HEK293 (cell line): ENCODE data around the gene PRODH2.

ENCODE experiments used
- CTCF ChIP-seq: fragments of 450-650 bp; formaldehyde crosslinking; IDR thresholded peaks from 2 replicates; pipeline ENCODE4 v1.5.1; 2016; ENCODE audit warnings: missing biosample characterization, missing genetic modification characterization
- TRIM28 ChIP-seq: IDR thresholded peaks from 2 replicates; pipeline ENCODE4 v1.6.1; 2011; ENCODE audit warnings: low read length, control low read depth, borderline replicate concordance
- ZBTB1 ChIP-seq: fragments of 450-650 bp; formaldehyde crosslinking; IDR thresholded peaks from 2 replicates; pipeline ENCODE4 v1.5.1; 2016; ENCODE audit warnings: missing biosample characterization, missing genetic modification characterization
- ZBTB26 ChIP-seq: fragments of 450-650 bp; formaldehyde crosslinking; optimal IDR thresholded peaks from 2 replicates; pipeline ENCODE3; 2016; ENCODE audit warnings: missing biosample characterization, mild to moderate bottlenecking, missing genetic modification characterization
- ZBTB7A ChIP-seq: fragments of 450-650 bp; formaldehyde crosslinking; IDR thresholded peaks from 2 replicates; pipeline ENCODE4 v1.5.1; 2016; ENCODE audit warnings: low read depth, missing biosample characterization, missing genetic modification characterization
- ZNF121 ChIP-seq: fragments of 450-650 bp; formaldehyde crosslinking; IDR thresholded peaks from 2 replicates; pipeline ENCODE4 v1.5.1; 2016; ENCODE audit warnings: missing biosample characterization, missing genetic modification characterization
- ZNF211 ChIP-seq: fragments of 450-650 bp; formaldehyde crosslinking; IDR thresholded peaks from 2 replicates; pipeline ENCODE4 v1.5.1; 2016; ENCODE audit warnings: low read depth, missing biosample characterization, missing genetic modification characterization
- ZNF311 ChIP-seq: fragments of 450-650 bp; formaldehyde crosslinking; IDR thresholded peaks from 2 replicates; pipeline ENCODE4 v1.5.1; 2017; ENCODE audit warnings: missing biosample characterization, missing genetic modification characterization, borderline replicate concordance
- ZNF600 ChIP-seq: fragments of 450-650 bp; formaldehyde crosslinking; IDR thresholded peaks from 2 replicates; pipeline ENCODE4 v1.5.1; 2016; ENCODE audit warnings: missing biosample characterization, missing genetic modification characterization
- ZNF639 ChIP-seq: fragments of 450-650 bp; formaldehyde crosslinking; IDR thresholded peaks from 2 replicates; pipeline ENCODE4 v1.5.1; 2016; ENCODE audit warnings: missing biosample characterization, missing genetic modification characterization
- ZNF707 ChIP-seq: fragments of 450-650 bp; formaldehyde crosslinking; IDR thresholded peaks from 2 replicates; pipeline ENCODE4 v1.5.1; 2016; ENCODE audit warnings: missing biosample characterization, missing genetic modification characterization
- TF ChIP-seq, protein P1 (sequence below): fragments of 450-650 bp; IDR thresholded peaks from 2 replicates; pipeline ENCODE4 v1.5.1; 2018; ENCODE audit warnings: missing biosample characterization, mild to moderate bottlenecking, missing genetic modification characterization
- TF ChIP-seq, protein P2 (sequence below): fragments of 450-650 bp; formaldehyde crosslinking; IDR thresholded peaks from 2 replicates; pipeline ENCODE4 v1.5.1; 2016; ENCODE audit warnings: missing biosample characterization, missing genetic modification characterization

GRCh38 chr19:35842666-35843272 is 30.1 kb upstream of the PRODH2 start:
- TF ChIP-seq ZNF707 (tag by site-specific recombination) (no peak), ZBTB1 (no peak), CTCF (tag by site-specific recombination) (no peak), ZBTB7A (tag by site-specific recombination) (no peak), ZNF121 (tag by site-specific recombination) (no peak), TRIM28 (no peak), ZNF600 (tag by site-specific recombination) (no peak), ZBTB26 (tag by site-specific recombination) (no peak), ZNF311 (tag by site-specific recombination) (no peak; the same call in 1 of the 2 replicates), ZNF211 (tag by site-specific recombination) (no peak), ZNF639 (no peak)
- TF ChIP-seq, protein P1, sequence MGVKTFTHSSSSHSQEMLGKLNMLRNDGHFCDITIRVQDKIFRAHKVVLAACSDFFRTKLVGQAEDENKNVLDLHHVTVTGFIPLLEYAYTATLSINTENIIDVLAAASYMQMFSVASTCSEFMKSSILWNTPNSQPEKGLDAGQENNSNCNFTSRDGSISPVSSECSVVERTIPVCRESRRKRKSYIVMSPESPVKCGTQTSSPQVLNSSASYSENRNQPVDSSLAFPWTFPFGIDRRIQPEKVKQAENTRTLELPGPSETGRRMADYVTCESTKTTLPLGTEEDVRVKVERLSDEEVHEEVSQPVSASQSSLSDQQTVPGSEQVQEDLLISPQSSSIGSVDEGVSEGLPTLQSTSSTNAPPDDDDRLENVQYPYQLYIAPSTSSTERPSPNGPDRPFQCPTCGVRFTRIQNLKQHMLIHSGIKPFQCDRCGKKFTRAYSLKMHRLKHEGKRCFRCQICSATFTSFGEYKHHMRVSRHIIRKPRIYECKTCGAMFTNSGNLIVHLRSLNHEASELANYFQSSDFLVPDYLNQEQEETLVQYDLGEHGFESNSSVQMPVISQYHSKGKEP (tag by site-specific recombination) = no peak
- TF ChIP-seq, protein P2, sequence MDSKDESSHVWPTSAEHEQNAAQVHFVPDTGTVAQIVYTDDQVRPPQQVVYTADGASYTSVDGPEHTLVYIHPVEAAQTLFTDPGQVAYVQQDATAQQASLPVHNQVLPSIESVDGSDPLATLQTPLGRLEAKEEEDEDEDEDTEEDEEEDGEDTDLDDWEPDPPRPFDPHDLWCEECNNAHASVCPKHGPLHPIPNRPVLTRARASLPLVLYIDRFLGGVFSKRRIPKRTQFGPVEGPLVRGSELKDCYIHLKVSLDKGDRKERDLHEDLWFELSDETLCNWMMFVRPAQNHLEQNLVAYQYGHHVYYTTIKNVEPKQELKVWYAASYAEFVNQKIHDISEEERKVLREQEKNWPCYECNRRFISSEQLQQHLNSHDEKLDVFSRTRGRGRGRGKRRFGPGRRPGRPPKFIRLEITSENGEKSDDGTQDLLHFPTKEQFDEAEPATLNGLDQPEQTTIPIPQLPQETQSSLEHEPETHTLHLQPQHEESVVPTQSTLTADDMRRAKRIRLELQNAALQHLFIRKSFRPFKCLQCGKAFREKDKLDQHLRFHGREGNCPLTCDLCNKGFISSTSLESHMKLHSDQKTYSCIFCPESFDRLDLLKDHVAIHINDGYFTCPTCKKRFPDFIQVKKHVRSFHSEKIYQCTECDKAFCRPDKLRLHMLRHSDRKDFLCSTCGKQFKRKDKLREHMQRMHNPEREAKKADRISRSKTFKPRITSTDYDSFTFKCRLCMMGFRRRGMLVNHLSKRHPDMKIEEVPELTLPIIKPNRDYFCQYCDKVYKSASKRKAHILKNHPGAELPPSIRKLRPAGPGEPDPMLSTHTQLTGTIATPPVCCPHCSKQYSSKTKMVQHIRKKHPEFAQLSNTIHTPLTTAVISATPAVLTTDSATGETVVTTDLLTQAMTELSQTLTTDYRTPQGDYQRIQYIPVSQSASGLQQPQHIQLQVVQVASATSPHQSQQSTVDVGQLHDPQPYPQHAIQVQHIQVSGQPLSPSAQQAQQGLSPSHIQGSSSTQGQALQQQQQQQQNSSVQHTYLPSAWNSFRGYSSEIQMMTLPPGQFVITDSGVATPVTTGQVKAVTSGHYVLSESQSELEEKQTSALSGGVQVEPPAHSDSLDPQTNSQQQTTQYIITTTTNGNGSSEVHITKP (tag by site-specific recombination) = no peak
